ENCODE measurements around the gene TRAK1.

Gene TRAK1

DNA sequence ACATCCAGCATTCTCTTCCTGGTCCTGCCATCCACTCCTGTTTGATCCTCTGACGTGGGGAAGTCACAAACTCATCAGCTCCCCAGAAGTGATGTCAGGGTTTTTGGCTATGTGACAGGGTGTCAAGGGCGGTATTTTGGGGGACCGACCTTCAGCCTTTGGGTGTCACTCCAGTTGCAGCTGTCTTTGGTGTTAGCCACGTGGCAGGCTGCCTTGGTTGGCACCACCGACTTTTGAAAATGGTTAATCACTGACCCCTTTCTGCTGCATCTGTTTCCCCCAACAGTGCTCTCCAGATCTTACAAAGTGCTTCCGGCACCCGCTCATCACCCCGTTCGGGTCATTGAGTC lies 86.6 kb downstream of the TRAK1 start:
- no peak for DNase-seq (ENCODE audit: low spot score)

DNA sequence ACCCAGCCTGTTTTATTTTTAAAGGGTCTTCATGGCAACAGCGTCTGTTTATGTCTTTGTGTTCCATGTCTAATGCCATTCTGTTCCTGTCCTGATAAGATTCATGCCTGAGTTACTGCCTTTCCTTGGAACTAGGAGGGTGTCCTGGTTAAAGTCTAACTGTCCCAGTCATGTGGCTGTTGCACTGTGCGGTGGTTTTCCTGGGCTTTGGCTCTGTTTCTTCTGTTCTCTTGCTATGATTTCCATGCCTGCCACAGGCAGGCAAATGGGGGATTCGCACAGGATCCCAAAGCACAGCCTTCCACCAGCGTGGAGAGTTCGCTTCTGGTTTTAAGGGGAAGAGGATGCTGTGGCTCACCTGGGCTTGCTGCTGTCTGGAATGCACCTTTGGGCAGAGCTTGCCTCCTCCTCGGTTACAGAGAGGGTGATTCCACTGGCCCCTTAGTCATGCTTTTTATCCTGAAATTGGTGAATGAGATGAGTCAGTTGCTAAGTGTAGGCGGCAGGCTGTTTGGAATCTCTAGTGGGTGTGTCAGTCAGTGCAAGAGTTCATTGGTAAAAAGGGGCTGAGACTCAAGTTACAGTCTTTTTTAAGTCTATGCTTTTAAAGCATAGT lies 88.1 kb downstream of the TRAK1 start:
- no peak for DNase-seq (ENCODE audit: low spot score)

DNA sequence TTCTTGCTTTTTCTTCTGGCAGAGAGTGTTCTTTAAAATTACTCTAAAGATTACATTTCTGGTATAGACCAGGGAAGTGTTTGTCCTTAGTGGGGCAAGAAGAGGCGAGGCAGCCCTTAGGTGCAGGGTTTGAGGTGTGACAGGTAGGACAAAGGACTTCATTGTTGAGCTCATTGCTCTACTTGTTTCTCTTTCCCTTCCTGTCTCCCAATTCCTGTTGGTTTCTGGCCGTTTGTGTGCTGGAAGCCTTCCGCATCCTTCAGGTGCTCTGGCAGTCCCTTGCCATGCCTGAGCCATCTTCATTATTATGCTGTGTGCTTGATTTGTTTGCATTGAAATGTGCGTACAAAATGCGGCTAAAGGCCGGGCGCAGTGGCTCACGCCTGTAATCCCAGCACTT lies 89.7 kb downstream of the TRAK1 start:
- no peak for DNase-seq (ENCODE audit: low spot score)

DNA sequence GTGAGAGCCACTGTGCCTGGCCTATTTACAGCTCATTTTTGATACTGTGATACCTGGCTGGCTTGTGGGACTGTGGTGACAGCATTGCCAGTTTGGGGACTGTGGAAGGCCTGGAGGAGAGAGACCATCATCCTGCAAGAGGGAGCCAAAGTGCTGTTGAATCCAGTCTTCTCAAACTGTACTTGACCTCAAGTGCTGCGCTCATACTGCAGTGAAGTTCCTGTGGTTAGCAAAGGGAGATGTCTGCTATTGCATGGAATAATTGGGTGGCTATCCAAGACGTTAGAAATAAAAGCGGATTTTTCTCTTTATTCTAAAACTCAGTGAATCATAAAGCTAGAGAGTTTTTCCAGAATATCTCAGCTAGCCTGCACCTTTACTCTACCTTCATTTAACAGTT lies 91.4 kb downstream of the TRAK1 start:
- DNase-seq (ENCODE audit: low spot score): no peak

DNA sequence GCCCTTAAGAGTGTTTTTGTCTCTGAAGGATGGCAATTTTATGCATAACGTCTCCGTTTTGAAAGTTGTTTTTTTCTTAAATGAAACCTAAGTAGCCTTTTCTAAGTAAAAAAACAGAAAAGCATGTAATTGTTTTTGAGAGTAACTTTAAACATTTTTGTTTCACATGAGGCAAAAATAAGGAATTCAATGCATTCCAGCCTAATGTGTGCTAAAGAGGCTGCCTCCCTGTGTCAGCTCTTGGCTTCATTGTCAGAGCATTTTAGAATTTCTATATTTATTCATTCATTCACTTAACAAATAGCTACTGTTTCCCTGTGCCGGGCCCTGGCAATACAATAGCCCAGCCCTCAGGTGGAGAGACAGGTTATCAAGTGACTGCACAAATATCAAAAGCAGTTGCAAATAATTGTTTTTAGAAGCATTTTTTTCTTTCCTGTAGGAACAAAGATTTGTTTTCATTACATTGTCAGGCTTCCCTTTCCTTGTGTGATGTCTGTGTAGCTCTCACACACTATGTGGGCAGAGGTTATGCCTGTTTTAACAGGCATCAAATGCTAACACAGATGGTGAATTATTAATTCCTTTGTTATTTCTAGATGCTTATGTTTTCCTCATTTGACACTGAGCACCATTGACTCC lies 93.0 kb downstream of the TRAK1 start:
- DNase-seq (ENCODE audit: low spot score): no peak

DNA sequence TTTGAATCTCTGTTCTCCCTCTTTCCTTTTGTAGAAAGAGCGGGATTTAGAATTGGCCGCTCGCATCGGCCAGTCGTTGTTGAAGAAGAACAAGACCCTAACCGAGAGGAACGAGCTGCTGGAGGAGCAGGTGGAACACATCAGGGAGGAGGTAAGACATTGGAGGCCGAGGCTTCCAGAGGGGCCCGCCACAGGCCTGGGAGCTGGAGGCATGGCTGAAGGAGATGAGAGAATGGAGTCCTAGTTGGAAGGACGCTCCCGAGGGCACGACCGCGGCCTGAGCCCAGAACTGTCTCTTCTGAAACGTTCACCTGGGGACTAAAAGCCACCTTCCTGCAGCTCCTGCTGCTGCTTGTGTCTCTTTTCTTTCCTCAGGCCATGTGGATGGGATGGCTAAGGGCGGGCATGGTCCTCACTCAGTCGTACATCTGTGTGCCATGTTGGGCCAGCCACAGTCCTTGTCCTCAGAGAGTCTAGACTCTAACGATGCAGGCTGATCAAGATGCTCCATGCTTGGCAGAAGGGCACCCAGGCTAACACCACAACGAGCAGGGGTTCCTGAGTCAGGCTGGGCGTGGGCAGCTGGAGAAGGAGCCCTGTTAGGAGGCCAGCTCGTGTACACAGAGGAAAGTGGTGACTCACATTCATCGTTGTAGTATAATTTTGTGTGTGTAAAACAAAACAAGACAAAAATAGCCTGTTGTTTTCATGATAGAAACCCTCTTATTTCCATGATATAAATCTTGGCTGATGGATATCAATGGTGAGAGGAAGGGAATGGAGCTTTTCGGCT lies 93.7 kb downstream of the TRAK1 start:
- DNase-seq (ENCODE audit: low spot score): no peak

DNA sequence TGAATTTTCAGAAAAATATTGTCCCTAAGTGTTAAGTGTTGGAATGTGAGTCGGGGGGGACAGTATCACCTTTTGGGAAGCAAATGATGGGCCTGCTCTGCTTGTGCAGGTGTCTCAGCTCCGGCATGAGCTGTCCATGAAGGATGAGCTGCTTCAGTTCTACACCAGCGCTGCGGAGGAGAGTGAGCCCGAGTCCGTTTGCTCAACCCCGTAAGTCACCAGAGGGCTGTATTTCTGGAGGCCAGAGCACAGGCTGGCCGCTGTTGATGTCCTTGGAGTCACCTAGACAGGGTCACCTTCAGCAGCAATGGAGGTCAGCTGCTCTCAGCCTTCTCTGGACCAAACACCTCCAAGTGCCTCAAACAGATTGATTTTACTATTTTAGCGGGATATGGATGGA lies 96.8 kb downstream of the TRAK1 start:
- no peak for DNase-seq (ENCODE audit: low spot score)

DNA sequence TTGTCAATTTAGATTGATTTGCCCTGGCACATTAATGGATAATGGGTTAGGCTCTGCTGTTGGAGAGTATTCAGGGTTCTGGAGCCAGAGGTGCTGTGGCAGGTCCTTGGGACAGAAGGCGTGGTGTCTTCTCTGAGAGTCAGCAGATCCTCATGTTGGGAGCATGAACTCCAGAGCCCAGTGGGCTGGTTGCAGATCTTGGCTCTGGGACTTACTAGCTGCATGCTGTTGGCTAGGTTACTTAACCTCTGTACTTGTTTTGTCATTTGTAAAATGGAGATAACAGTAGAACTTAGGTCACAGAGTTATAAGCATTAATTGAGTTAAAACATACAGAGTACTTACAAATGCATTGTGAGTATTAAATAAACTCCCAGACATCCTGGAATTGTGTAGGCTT lies 97.2 kb downstream of the TRAK1 start:
- no peak for DNase-seq (ENCODE audit: low spot score)

DNA sequence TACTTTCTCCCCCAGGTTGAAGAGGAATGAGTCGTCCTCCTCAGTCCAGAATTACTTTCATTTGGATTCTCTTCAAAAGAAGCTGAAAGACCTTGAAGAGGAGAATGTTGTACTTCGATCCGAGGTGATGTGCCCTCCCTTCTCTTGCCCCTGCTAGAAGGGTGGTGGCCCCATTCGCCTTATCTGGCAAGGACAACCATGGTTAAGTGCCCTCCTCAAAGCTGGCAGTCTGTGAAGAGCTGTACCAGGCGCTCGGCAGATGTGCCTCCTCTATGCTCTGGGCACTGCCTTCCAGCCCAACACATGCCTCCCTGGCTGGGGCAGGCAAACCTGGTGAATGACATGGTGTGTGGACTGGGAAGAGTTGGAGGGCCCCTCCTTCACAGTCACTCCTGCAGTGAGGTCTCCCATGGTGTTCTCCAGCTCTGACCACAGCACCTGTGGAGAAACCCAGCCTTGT lies 97.9 kb downstream of the TRAK1 start:
- DNase-seq (ENCODE audit: low spot score): no peak

DNA sequence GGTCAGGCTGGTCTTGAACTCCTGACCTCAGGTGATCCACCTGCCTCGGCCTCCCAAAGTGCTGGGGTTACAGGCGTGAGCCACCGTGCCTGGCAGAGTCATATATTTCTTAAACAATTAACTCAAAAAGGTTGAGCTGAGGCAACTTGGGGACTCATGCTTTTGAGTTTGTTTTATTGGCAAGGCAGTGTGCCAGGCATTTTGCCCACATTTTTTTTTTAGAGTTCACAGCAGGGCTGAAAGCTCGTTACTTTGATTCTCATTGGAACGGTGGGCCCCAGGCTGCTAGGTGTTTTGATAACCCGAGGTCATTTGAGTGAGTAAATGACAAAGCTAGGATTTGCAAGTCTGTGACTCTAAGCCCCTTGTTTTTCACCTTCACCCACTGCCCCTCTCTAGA lies 98.6 kb downstream of the TRAK1 start:
- no peak for DNase-seq (ENCODE audit: low spot score)

DNA sequence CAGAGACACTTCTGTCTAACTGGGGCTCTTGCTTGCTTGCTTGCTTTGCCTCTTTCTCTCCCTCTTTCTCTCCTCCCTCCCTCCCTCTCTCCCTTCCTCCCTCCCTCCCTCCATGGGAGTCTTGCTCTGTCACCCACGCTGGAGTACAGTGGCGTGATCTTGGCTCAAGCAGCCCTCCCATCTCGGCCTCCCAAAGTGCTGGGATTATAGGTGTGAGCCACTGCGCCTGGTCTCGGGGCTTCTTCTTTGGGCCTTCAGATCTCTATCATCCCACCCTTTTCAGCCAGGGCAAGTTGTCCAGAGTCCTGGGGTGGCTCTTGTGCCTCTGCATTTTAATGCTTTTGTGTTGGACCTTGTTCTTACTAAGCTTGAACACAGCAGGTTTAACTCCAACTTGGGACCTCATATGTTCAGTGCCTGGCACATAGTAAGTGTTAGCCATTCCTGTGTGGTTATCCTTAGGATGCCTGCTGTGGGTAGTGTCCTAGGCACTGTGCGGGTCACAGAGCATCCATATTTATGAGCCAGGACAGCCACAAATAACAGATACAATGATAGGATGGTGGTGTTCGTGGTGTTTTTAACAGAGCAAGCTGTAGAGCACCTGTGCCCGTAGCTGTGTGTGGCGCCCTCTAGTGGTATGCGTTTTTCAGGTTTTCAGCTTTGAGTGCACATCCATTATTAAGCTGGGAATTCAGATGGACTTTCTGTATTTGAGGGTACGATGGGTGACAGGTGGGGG lies 99.7 kb downstream of the TRAK1 start:
- peak; percentile 88 for DNase-seq (ENCODE audit: low spot score)

DNA sequence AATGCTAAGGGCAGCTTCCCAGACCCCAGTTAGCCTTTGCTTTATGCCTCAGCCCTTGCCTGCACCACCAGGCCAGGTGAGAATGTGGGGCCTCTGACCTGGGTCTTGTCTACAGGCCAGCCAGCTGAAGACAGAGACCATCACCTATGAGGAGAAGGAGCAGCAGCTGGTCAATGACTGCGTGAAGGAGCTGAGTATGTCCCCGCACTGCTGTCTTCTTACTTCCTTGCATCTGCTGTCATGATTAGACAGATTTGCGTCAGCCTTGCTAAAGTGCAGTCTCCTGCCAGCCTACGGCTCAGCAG lies 100.2 kb downstream of the TRAK1 start:
- no peak for DNase-seq (ENCODE audit: low spot score)

DNA sequence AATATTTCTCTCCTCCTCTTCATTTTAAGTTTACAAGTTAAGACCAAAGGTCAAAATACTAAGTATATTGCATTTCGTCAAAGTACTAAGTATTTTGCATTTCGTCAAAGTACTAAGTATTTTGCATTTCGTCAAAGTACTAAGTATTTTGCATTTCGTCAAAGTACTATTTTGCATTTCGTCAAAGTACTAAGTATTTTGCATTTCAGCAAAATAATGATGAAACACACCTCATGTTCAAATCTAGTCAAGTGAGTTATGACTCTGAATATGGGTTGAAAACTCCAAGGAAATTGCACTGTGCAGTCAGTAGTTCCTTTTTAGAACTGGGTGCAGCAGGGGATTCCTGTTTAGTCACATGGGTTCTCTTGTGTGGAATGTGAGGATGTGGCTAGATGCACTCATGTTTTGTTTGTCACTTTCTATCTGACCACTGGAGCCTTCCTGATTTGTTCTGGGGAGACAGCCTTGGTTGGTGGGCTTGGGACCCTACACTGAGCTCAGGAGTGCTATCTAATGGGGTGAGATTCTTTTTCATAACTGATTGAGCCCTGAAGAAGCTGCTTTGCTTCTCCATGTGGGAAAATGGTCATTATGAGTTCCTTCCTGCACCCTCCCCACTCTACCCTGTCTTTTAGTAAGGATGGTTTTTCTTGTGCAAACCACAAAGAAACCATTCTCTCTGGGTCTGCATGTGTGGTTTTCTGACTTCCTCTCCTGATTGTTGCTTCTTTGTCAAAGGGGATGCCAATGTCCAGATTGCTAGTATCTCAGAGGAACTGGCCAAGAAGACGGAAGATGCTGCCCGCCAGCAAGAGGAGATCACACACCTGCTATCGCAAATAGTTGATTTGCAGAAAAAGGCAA lies 101.4 kb downstream of the TRAK1 start:
- peak; percentile 45 for DNase-seq (ENCODE audit: low spot score)

DNA sequence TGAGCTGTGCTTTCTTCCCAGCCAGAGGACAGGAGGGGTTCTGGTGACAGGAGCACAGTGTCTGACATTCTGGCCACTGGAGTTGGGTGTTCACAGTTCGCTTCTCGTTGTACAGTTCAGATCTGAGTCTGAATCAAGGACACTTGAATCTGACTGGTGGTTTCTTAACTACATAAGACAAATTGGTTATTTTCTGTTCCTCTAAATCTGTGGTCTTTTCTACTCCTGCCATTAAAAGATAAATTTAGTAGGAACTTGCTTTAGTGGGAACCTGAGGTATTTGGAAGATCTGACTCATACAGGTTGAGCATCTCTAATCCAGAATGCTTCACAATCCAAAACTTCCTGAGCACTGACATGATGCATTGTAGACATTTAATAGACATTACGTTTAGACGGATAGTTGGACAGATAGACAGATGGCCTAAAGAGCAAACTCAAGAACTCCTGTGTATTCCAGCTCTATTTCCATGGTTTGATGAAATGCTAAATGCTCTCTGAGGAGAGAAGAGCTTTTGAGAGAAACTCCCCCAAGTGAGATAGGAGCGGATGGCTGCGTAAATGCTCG lies 103.9 kb downstream of the TRAK1 start:
- DNase-seq (ENCODE audit: low spot score): no peak

DNA sequence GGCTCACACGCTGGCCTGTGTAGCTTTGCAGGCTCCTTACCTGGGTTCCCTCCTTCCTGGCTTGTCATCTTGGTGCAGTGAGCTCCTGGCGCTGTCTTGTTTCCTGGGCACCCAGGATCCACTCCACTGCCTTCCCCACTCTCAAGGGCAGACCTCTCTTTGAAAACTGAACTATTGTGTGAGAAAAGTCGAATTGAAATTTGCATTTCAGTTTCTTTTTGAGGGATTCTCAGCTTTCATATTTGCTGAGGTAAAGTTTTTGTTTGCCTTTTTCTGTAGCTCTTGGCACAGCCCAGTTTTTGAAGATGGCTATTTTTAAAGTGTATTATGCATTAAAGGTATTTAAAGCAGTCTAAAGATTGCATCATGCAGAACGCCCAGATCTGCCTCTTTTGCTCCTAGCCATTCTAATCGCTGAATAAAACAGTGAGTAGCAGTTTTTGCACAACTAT lies 104.7 kb downstream of the TRAK1 start:
- DNase-seq (ENCODE audit: low spot score): no peak

DNA sequence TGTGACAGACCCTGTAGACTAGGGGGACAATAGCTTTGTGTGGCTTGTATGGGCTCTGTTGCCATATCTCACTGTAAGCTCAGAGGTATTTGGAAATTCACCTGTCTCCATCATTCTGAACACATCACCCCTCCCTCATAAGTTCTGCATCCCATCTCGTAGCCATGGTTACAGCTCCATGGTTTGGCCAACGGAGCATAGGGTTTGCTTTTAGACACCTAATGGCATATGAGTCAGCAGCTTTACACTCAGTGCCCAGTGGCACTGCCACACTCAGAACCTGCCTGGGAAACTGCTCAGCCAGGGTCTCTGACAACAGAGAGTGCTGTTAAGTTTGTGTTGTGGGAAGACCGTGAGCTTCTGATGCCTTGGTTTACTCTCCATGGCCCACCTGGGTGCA lies 107.6 kb downstream of the TRAK1 start:
- no peak for DNase-seq (ENCODE audit: low spot score)

DNA sequence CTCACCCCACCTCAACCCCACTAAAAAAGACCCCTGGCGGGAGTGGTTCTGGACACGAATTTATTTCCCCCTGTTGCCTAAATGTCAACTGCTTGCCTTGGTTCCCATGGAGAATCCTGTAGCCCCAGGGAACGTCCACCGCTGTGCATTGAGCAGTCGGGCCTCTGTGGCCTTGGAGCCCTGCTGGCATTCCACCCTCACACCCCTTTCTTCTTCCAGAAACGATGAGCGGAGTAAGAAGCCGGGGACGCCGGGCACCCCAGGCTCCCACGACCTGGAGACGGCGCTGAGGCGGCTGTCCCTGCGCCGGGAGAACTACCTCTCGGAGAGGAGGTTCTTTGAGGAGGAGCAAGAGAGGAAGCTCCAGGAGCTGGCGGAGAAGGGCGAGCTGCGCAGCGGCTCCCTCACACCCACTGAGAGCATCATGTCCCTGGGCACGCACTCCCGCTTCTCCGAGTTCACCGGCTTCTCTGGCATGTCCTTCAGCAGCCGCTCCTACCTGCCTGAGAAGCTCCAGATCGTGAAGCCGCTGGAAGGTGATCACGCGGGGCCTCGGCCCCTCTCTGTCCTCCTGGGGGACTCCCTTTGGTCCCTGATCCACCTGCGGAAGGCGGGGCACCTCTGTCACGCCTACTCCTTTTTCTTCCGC lies 111.2 kb downstream of the TRAK1 start:
- DNase-seq (ENCODE audit: low spot score): no peak

DNA sequence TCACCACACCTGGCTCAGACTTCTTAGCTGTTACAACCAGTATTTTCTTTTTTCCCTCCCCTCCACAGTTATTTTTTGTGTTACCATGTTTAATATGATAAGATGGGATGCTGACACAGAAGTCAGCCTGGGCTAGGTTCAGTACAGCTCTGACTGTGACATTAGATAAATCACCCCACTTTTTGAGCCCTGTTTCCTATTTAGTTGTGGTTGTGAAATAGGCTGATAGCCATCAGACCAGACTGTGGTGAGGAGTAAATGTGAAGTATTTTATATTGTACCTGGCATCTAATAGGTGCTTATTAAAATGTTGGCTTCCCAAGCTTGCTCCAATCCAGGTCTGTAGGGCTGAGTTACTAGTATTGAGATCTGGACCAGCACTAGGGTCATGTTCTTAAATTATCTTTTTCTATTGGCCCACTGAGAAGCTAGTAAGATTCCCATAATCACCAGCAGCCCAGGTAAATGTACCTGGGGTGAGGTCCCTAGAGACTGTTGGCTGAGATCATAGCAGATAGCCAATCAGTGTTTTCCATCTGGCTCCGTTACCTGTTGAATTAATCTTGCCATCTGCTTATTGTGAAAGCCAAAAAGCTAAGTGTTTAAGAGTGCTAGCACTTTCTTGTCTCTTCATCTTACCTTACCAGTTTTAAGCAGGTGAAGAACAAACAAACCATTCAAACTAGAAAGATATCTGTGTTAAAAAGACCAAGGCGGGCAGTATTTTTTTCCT lies 113.9 kb downstream of the TRAK1 start:
- no peak for DNase-seq (ENCODE audit: low spot score)

DNA sequence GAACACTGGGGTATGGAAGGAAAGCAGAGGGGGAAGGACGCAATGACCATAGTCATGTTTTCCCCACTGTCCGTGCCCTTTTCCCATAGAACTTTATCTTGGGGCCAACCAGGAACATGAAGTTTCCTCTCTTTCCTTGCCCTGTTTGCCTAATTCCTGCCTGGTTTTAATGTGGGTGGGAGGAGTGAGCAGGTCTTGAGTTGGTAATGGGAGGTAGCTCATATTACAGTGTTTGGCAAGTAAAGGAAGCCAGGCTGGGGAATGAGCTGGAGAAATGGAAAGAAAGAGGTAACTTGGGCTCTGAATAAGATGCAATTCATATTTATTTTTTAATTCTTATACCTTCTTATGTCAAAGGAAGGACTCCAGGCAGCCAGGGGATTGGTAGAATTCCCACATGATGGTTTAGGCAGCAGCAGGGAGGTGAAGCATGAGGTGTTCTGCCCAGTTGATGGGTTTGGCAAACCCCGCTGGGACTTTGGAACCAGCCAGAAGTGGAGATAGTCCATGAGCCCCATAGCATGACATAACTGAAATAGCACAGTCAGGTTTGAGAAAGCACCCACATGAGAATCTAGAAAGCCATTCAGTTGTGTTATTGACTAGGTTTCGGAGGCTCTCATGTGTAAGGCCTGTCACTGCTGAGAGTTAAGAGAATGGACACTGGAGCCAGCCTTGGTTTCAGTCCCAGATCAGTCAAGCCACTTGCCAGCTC lies 114.8 kb downstream of the TRAK1 start:
- DNase-seq (ENCODE audit: low spot score): no peak

DNA sequence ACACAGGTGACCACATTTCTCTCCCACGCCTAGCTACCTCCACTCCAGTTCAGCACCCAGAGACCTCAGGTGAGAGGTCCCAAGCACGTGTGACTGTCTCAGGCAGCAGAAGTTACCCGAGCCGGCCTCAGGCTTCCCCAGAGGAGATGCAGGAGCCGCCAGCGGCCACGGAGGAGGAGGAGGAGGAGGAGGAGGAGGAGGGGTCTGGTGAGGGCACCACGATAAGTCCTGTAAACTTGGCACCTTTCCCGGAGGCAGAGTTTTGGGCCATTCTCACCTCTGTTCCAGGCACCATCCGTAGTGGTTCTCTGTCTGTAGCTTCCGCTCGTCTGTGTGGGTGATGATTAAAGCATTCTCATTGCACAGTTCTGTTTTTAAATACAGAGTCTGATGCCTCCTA lies 118.8 kb downstream of the TRAK1 start:
- DNase-seq (ENCODE audit: low spot score): no peak

All from cerebellar cortex (tissue), 1 donor.